Fibroblast of skin of right biceps (primary cell): ENCODE data around the gene DNAJB2.
"Not testable (repeated sequence)": the region's sequence is repeated elsewhere in the genome, so short reads cannot be mapped to it uniquely, and the experiment has no call there.

ENCODE experiments used
- DNase-seq: peaks from one replicate; pipeline ENCODE4 v3.0.0-alpha.2; 2013

The DNAJB2 gene

GRCh38 chr2:219306047-219306446, 26.9 kb downstream of the DNAJB2 start:
- no peak for DNase-seq

- peak; percentile 94 for DNase-seq
Observed at GRCh38 chr2:219308142-219309101, 29.3 kb downstream of the DNAJB2 start.

GRCh38 chr2:219309278-219309677, 30.1 kb downstream of the DNAJB2 start, which contains the start of gene PTPRN:
Gene PTPRN (minus strand): TSS chr2:219309401. CDS start chr2:219309332, 69 bp downstream.
- DNase-seq, result peak; percentile 91

GRCh38 chr2:219312683-219313263, 33.6 kb downstream of the DNAJB2 start:
- DNase-seq, result not testable (repeated sequence)

GRCh38 chr2:219314804-219315468, 35.8 kb downstream of the DNAJB2 start:
- peak; percentile 40 for DNase-seq

- DNase-seq, result no peak
Observed at GRCh38 chr2:219323434-219323833, 44.3 kb downstream of the DNAJB2 start.

- DNase-seq, result no peak
Observed at GRCh38 chr2:219325136-219325535, 46.0 kb downstream of the DNAJB2 start.

GRCh38 chr2:219325657-219326315, 46.6 kb downstream of the DNAJB2 start:
- DNase-seq, result no peak

- DNase-seq, result no peak
Observed at GRCh38 chr2:219327719-219328118, 48.6 kb downstream of the DNAJB2 start.

GRCh38 chr2:219331560-219332213, 52.5 kb downstream of the DNAJB2 start:
- peak; percentile 34 for DNase-seq

- no peak for DNase-seq
Observed at GRCh38 chr2:219332542-219332941, 53.4 kb downstream of the DNAJB2 start, which contains the start of gene RESP18. Gene RESP18 (minus strand): TSS chr2:219332744.

GRCh38 chr2:219334076-219334475, 54.9 kb downstream of the DNAJB2 start:
- DNase-seq, result no peak

GRCh38 chr2:219335373-219335786, 56.2 kb downstream of the DNAJB2 start:
- no peak for DNase-seq
